GM19043 (cell line): Measurements from ENCODE around the gene UBE2E1.
"Not testable (repeated sequence)": the region's sequence is repeated elsewhere in the genome, so short reads cannot be mapped to it uniquely, and the experiment has no call there.

Experiments used
- ATAC-seq: cut with Tn5 transposase; IDR thresholded peaks from one replicate; pipeline ENCODE4 v1.9.1; 2021; ENCODE audit warnings: low read depth; ENCODE audit not compliant: unreplicated experiment

Gene UBE2E1

GRCh38 chr3:23912335-23912734, 106.6 kb downstream of the UBE2E1 start:
- not testable (repeated sequence) for ATAC-seq

- ATAC-seq, result no peak
Observed at GRCh38 chr3:23913182-23913581, 107.4 kb downstream of the UBE2E1 start.

GRCh38 chr3:23913873-23914743, 108.4 kb downstream of the UBE2E1 start:
- no peak for ATAC-seq

GRCh38 chr3:23915537-23916108, 109.9 kb downstream of the UBE2E1 start:
- no peak for ATAC-seq

GRCh38 chr3:23916152-23916885, 110.6 kb downstream of the UBE2E1 start:
- ATAC-seq, result peak; percentile 33

- peak; percentile 92 for ATAC-seq
Observed at GRCh38 chr3:23916886-23917678, 111.3 kb downstream of the UBE2E1 start, which contains the start of the genes NKIRAS1 and RPL15. Gene NKIRAS1, minus strand, starts transcription at chr3:23916990. Its CDS starts 6,086 bp downstream, at chr3:23910904. Gene RPL15, plus strand, starts transcription at chr3:23917132. Its CDS starts 728 bp downstream, at chr3:23917860.

- ATAC-seq, result not testable (repeated sequence)
Observed at GRCh38 chr3:23917679-23918303, 112.0 kb downstream of the UBE2E1 start.

GRCh38 chr3:23918331-23918730, 112.6 kb downstream of the UBE2E1 start:
- ATAC-seq, result not testable (repeated sequence)

- no peak for ATAC-seq
Observed at GRCh38 chr3:23919628-23920027, 113.9 kb downstream of the UBE2E1 start.

GRCh38 chr3:23920151-23920655, 114.4 kb downstream of the UBE2E1 start:
- no peak for ATAC-seq

GRCh38 chr3:23921052-23921511, 115.3 kb downstream of the UBE2E1 start:
- no peak for ATAC-seq

- no peak for ATAC-seq
Observed at GRCh38 chr3:23923786-23924185, 118.0 kb downstream of the UBE2E1 start.

GRCh38 chr3:23926246-23926645, 120.5 kb downstream of the UBE2E1 start:
- ATAC-seq, result no peak

- ATAC-seq, result no peak
Observed at GRCh38 chr3:23926736-23927135, 121.0 kb downstream of the UBE2E1 start.

- no peak for ATAC-seq
Observed at GRCh38 chr3:23928524-23928923, 122.8 kb downstream of the UBE2E1 start.

GRCh38 chr3:23931597-23931996, 125.8 kb downstream of the UBE2E1 start:
- no peak for ATAC-seq

- no peak for ATAC-seq
Observed at GRCh38 chr3:23932571-23932970, 126.8 kb downstream of the UBE2E1 start.

- no peak for ATAC-seq
Observed at GRCh38 chr3:23934253-23934652, 128.5 kb downstream of the UBE2E1 start.

GRCh38 chr3:23937296-23937695, 131.5 kb downstream of the UBE2E1 start:
- no peak for ATAC-seq

- ATAC-seq, result no peak
Observed at GRCh38 chr3:23938688-23939087, 132.9 kb downstream of the UBE2E1 start.
